Activated B cell treated with CpG ODN at 0.5 μM for 24 hours (primary cell): ENCODE data around the gene AKTIP. TPM values are rescaled to one million over a fixed set of nuclear protein-coding genes. Genes with fewer than 3 reads are reported as not detected.

ENCODE experiments used
- ATAC-seq: fragments of 200-7000 bp; cut with Tn5 transposase; one replicate; pipeline ENCODE4 v1.10.0; 2021; ENCODE audit warnings: low read depth, mild to moderate bottlenecking, moderate library complexity
- CTCF ChIA-PET: fragments of 350-600 bp; sonication (Branson Sonifier 250); formaldehyde crosslinking; loops from one replicate; lab custom pipeline; 2021; ENCODE audit warnings: antibody characterized with exemption; lab: Charles Lee
- POLR2A ChIA-PET: fragments of 350-600 bp; sonication (Branson Sonifier 250); formaldehyde crosslinking; loops from one replicate; lab custom pipeline; 2021; ENCODE audit warnings: antibody characterized with exemption; lab: Charles Lee
- DNase-seq: peaks from one replicate; pipeline ENCODE4 v3.0.0; 2022
- H3K27ac Mint-ChIP-seq: one replicate; pipeline ENCODE4 v1.8.0; 2020; ENCODE audit warnings: mixed read lengths
- H3K27me3 Mint-ChIP-seq: one replicate; pipeline ENCODE4 v1.8.0; 2021; ENCODE audit warnings: mixed read lengths
- H3K36me3 Mint-ChIP-seq: one replicate; pipeline ENCODE4 v1.8.0; 2021; ENCODE audit warnings: low read depth, mixed read lengths
- H3K4me1 Mint-ChIP-seq: one replicate; pipeline ENCODE4 v1.8.0; 2021; ENCODE audit warnings: mixed read lengths
- H3K4me3 Mint-ChIP-seq: one replicate; pipeline ENCODE4 v1.8.0; 2020; ENCODE audit warnings: mild to moderate bottlenecking, mixed read lengths
- H3K9me3 Mint-ChIP-seq: one replicate; pipeline ENCODE4 v1.8.0; 2020; ENCODE audit warnings: mixed read lengths
- CTCF ChIP-seq: fragments of 200-600 bp; IDR thresholded peaks from one replicate; pipeline ENCODE4 v1.8.0; 2022; ENCODE audit warnings: antibody characterized with exemption, mild to moderate bottlenecking
- intact Hi-C: fragments of 100-400 bp; cut with micrococcal nuclease; formaldehyde crosslinking; loops from one replicate; pipeline ENCODE4 v1.15.1; 2024
- total RNA-seq: library from RNA; stranded (reverse); gene quantifications from 2 replicates; pipeline ENCODE4 v1.2.3, GENCODE V29; 2022

AKTIP gene
- total RNA-seq, 1 donor from 2014 or later: 22.8 TPM

GRCh38 chr16:53510704-53511070 lies 7.7 kb upstream of the AKTIP start:
- Mint-ChIP-seq H3K4me3 (peak overlapping the region; percentile 69), H3K27ac (no peak overlapping the region), H3K4me1 (peaks cover 13% of the 10 kb centered on the region), H3K27me3 (no peaks in the 10 kb centered on the region), H3K36me3 (no peaks in the 10 kb centered on the region), H3K9me3 (peaks cover 3% of the 10 kb centered on the region)
- ChIA-PET POLR2A (no interaction called here), CTCF (interaction anchor here (1.2 to 2.1 kb wide), 2 partner anchors 8 to 1319 kb away, joined by 5 to 7 read pairs; no protein-coding TSS in a partner anchor)
- no peak for ATAC-seq
- no peak for DNase-seq
- TF ChIP-seq CTCF: no peak
- intact Hi-C loops: loop anchor here (5.0 kb wide), 1 partner anchor 533 kb away; no protein-coding TSS in a partner anchor

- no peaks in the 10 kb centered on the region for H3K36me3 Mint-ChIP-seq
- no peak overlapping the region for H3K27ac Mint-ChIP-seq
- peak; percentile 92 for TF ChIP-seq CTCF
- H3K4me1 Mint-ChIP-seq: peaks cover 13% of the 10 kb centered on the region
- DNase-seq: peak; percentile 38
- intact Hi-C loops: loop anchor here (5.0 kb wide), 1 partner anchor 533 kb away; no protein-coding TSS in a partner anchor
- POLR2A ChIA-PET: no interaction called here
- peaks cover 3% of the 10 kb centered on the region for H3K9me3 Mint-ChIP-seq
- CTCF ChIA-PET: interaction anchor here (1.1 to 2.1 kb wide), 6 partner anchors 9 to 1318 kb away, joined by 3 to 7 read pairs (median 4); no protein-coding TSS in a partner anchor
- H3K27me3 Mint-ChIP-seq: no peaks in the 10 kb centered on the region
- peak overlapping the region; percentile 69 for H3K4me3 Mint-ChIP-seq
- ATAC-seq: peak; percentile 81
Observed at GRCh38 chr16:53509906-53510703, 7.1 kb upstream of the AKTIP start.

- ChIA-PET POLR2A (no interaction called here), CTCF (no interaction called here)
- no peaks in the 10 kb centered on the region for H3K36me3 Mint-ChIP-seq
- H3K27ac Mint-ChIP-seq: no peak overlapping the region
- H3K9me3 Mint-ChIP-seq: no peaks in the 10 kb centered on the region
- no peak overlapping the region for H3K4me3 Mint-ChIP-seq
- no peaks in the 10 kb centered on the region for H3K27me3 Mint-ChIP-seq
- H3K4me1 Mint-ChIP-seq: peaks cover 27% of the 10 kb centered on the region
- no peak for TF ChIP-seq CTCF
- intact Hi-C loops: no loop called here
- ATAC-seq: no peak
- no peak for DNase-seq
Observed at GRCh38 chr16:53507464-53508179, 4.6 kb upstream of the AKTIP start.

- no peaks in the 10 kb centered on the region for H3K9me3 Mint-ChIP-seq
- H3K27ac Mint-ChIP-seq: no peak overlapping the region
- H3K4me3 Mint-ChIP-seq: no peak overlapping the region
- ATAC-seq (no peak), DNase-seq (no peak)
- POLR2A ChIA-PET: no interaction called here
- intact Hi-C loops: no loop called here
- H3K27me3 Mint-ChIP-seq: no peaks in the 10 kb centered on the region
- CTCF ChIA-PET: no interaction called here
- H3K4me1 Mint-ChIP-seq: peaks cover 38% of the 10 kb centered on the region
- no peak for TF ChIP-seq CTCF
- no peaks in the 10 kb centered on the region for H3K36me3 Mint-ChIP-seq
Observed at GRCh38 chr16:53506254-53506653, 3.2 kb upstream of the AKTIP start.

- CTCF ChIA-PET: interaction anchor here (1.3 kb wide), 1 partner anchor 69 kb away, joined by 5 read pairs; no protein-coding TSS in a partner anchor
- H3K27ac Mint-ChIP-seq: no peak overlapping the region
- TF ChIP-seq CTCF: no peak
- peak overlapping the region; percentile 88 for H3K4me3 Mint-ChIP-seq
- peaks cover 2% of the 10 kb centered on the region for H3K36me3 Mint-ChIP-seq
- H3K27me3 Mint-ChIP-seq: no peaks in the 10 kb centered on the region
- intact Hi-C loops: loop anchor here (5.0 kb wide), 1 partner anchor 287 kb away; no protein-coding TSS in a partner anchor
- POLR2A ChIA-PET: interaction anchor here (1.1 to 3.9 kb wide), 5 partner anchors 9 to 70 kb away, joined by 3 to 56 read pairs (median 4); partner anchors contain the start of gene RBL2
- H3K4me1 Mint-ChIP-seq: peaks cover 31% of the 10 kb centered on the region
- no peak for DNase-seq
- no peak for ATAC-seq
- H3K9me3 Mint-ChIP-seq: no peaks in the 10 kb centered on the region
Observed at GRCh38 chr16:53504665-53505064, 1.7 kb upstream of the AKTIP start.
